ENCODE measurements around the gene TESK2.
A peak's percentile ranks its signal among the peaks of the same experiment; 100 is the strongest.

The TESK2 gene

DNA sequence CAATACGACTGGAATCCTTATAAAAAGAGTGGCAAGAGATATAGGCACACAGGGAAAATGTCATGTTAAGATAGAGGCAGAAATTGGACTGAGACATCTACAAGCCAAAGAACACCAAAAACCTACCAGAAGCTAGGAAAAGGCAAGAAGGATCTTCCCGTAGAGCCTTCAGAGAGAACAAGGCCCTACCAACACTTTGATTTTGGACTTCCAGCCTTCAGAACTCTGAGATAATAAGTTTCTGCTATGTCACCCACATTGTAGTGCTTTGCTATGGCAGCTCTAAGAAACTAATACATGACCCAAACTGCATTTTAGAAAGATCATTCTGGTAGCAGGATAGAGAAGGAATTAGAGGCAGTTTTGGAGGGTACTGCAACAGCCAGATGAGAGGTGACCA is 126.7 kb downstream of the TESK2 start:
- no peak for DNase-seq

DNA sequence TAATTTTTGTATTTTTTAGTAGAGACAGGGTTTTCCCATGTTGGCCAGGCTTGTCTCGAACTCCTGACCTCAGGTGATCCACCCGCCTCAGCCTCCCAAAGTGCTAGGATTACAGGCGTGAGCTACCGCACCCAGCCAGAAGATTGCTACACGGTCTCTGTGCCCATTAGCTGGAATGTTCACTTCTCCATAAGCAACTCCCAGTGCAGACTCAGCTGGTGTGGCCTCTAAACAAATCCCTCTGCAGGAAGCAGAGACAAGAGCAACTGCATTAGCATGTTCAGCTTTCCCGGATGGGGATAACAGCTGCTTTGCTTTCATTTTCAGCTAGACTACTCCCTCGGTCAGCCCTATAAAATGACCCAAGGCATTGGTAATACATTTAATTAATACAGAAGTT is 130.0 kb downstream of the TESK2 start:
- DNase-seq, result peak; percentile 56

DNA sequence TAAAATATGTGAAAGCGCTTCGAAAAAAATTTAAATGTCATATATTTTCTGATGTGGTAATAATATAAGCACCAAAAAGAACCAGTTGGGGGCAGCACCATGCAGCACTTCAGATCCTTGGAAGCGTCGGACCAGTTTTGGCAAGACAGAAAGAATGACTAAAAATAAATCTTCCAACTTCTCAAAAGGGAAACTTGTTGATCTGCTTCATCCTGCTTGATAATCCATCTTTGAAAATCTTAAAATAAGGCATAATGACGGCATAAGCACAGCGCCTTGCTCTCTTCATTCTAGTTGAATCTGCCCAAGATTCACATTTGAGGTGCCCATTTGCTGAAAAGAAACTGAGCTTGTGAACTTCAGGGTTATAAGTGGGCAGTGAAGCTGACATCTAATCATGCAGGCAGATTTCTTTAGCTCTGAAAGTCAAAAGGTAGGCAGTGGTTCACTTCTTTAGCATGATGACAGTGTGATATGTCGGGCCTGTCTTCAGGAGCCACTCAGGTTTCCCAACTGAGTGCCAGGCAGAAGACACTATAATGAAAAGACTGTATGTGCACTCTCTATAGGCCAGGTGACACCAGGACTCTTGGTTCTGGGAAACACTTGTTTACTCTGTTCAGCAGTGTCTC is 131.0 kb downstream of the TESK2 start:
- DNase-seq, result peak; percentile 55

DNA sequence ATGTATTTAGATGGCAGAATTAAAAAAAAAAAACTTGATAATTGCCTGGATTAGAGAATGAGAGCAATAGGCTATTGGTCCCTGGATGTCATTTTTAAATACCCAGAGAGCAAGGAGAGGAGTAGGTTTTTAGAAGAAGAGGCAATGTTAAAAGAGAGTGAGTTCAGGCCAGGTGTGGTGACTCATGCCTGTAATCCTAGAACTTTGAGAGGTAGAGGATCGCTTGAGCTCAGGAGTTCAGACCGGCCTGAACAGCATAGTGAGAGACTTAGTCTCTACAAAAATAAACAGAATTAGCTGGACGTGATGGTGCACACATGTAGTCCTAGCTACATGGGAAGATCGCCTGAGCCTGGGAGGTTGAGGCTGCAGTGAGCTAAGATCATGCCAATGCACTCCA is 134.8 kb downstream of the TESK2 start:
- peak; percentile 29 for DNase-seq

DNA sequence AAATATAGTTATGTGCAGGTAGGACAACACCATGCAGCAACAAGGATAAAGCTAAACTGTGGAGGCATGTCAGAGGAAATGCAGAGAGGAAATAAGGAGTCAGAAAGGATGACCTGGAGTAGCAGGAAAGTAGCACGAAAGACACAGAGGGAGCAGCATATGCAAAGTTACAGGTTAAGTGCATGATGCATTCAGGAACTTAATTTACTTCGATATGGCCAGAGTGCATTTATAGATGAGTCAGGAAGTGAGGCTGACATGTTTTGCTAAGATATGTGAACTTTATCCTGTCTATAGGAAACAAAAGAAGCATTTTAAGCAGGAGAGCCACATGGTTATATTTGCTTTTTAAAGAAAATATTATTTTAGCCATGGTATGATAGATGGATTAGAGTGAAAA is 135.3 kb downstream of the TESK2 start:
- no peak for DNase-seq

DNA sequence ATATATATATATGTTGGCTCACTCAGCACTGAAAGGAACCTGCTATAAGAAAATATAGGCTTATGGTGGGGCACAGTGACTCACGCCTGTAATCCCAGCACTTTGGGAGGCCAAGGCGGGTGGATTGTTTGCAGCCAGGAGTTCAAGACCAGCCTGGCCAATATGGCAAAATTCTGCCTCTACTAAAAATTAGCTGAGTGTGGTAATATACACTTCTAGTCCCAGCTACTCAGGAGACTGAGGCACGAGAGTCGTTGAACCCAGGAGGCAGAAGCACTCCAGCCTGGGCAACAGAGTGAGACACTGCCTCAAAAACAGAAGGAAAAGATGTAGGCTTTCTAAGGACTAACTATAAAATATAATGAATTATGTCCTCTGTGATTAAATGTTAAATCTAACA is 136.1 kb downstream of the TESK2 start:
- no peak for DNase-seq

DNA sequence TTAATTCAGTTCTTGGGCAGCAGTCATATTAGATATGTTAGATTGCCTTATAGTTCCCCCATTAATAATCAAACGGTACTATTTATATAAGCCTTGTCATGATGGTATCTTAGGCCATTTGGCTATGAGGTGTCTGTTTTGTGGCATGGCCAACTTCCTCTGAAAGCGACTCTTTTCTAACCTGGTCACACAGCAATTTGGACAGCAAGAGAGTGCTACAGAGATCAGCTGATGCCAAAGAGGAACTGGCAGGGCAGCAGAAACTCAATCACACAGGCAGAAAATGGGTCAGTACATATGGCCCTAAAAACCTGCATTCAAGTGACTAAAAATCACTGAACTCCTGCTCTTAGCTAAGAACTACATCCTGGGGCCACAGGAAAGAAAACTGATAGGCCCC is 137.3 kb downstream of the TESK2 start:
- no peak for DNase-seq

DNA sequence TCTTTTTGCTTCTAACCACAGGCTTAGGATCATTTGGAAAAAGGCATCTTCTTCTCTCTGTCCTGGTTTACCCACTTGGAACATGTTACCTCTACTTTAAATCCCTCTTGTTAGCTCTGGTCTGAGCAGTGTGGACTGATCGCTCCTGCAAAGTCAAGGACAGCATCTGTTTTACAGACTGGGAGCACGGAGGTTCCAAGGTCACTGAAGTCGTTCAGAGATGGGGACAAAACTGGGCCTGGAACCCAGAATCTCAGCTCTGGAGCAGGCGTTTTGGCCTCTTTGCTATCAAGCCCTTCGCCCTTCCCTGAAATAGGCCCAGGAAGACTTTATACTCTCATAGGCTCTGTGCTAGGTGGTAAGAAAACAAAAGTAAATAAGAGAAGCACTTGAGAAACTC is 139.5 kb downstream of the TESK2 start:
- no peak for DNase-seq

DNA sequence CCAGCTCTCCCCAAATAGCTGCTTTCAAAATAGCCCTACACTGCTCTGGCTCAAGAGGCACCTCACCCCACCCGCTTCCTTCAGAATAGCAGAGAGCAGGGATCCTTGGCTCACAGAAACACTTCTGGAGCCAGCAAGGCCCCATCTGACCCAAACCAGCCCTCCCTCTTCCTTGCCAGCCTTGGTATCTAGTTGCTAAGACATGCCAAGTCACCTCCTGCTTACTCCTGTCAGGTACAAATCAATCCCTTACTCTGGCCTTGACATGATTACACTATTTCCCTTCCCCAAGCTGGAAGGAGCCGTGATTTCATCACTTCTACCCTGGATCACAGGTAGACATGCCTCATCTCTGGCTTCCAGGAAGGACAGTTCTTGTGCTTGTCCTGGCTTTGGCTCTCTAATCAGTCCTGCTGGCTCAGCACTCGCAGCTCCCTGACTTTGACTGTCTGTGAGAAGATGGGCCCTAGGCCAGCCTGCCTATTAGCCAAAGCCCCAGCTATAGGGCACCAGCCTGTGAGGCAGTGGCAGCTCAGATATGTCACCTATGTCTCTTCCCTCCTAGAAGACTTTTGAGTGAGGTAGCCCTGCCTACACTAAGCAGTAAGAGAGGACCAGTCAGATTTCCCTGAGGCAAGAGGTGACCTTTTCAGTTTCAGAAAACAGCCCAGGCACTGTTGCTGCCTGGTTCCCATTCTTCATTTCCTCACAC is 141.8 kb downstream of the TESK2 start:
- no peak for DNase-seq

DNA sequence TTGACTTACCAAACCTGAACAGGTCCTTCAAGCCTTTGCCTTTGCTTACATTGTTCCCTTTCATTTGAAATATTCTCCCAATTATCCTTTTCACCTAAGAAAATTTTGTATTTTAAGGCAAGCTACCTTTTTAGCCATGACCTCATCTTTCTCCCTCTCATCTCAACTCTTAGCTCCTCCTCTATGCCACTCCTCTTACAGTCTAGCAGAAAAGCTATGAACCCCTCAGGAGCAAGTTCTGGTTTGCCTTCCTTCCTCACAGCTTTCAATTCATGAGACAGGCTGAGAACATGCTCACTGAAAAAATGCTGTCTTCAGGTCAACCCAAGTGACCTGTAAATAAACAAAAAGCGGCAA is 142.4 kb downstream of the TESK2 start:
- no peak for DNase-seq

DNA sequence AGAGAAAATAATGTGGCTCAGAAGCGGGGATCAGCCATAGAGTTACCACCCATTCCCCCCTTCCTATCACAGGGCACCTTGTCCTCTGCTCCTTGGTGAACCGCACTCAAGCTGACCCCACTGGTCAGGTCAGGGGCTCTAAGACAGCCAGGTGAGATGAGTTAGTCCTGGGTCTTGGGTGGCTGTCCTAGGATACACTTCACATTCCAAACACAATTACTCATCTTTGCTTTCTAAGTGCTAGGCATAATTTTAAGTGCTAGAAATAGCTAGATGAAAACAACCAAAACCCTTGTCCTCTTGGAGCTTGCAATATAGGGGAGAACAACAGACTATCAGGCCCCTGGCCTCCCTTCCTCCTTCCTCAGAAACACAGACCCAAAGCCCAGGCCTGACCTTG is 142.9 kb downstream of the TESK2 start:
- DNase-seq, result no peak

DNA sequence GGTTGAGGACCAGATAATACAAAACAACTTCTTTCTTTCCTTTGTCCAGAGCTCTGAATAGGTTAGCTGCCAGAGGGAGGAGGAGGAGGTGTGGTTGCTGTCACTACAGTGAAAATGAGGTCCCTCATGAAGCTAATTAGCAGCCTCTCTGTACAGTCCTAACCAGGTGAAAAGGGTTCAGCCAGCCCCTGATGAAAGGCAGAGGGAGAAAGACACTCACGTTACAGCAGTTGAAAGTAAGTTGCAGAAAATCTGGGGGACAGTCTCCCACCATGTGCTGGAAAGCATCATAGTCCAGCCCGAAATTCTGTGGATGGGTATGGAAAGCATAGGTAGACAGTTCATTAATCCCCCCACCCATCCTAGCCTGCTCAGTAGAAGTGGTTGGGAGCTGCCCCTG is 144.5 kb downstream of the TESK2 start:
- no peak for DNase-seq

DNA sequence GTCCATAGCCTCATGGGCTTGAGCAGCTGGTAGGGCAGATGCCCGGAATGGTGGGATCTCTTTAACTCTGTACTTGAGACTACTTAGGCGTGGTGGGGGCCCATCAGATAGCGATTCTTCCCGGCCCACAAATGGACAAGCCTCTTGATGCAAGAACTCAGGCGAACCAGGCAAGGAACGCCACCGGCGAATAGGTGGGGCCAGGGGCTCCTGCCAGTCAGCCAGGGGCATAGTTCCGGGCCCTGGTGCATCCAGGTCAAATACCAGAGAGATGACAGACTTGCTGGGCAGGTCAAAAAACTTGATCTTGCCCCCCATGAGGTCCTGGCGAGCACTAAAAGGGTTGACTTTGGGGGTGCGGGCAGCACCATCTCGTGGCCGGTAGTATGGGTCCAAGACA is 145.9 kb downstream of the TESK2 start:
- no peak for DNase-seq

DNA sequence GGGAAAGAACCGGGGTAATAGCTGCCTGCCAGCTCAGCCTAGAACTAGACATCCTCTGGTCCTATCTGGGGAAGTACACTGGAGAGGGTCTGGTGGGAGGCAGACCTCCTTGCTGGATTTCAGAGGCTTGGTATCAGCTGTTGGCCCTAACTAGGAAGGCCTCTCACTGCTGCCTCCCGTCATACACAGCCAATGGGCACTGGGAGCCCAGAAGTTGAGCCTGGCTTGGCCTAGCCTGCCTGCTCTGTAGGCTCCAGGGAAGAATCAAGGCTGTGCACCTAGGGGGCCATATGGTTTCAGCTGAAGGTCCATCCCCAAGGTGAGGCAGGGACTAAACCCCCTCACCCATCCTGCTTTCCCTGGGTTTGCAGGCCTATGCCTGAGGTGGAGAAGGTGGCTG is 146.5 kb downstream of the TESK2 start:
- DNase-seq, result no peak

DNA sequence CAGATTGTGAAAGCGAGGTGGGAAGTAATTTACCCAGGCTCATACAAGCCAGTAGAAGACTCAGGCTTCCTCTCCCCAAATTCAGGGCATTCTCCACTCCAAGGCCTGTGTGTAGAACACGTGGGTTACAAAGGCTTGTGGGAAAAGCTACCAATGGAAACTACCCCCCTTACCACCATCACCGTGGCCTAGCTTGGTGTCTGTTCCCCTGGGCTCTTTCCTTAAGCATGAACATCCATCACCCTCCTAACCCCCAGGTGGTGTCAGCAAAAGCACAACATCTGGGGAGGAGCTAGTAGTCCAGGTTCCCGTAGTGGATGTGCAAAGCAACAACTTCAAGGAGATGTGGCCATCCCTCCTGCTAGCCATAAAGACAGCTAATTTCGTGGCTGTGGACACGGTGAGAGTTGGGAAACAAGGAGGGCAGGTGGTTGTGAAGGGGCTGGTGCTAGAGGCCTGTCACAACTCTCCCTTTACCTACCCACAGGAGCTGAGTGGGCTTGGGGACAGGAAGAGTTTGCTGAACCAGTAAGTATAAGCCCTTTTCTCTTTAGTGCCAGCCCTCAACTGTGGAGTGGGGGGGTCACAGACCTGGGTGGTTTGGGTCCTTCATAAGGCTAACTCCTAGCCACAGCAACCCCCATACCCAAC is 150.0 kb downstream of the TESK2 start:
- no peak for DNase-seq

DNA sequence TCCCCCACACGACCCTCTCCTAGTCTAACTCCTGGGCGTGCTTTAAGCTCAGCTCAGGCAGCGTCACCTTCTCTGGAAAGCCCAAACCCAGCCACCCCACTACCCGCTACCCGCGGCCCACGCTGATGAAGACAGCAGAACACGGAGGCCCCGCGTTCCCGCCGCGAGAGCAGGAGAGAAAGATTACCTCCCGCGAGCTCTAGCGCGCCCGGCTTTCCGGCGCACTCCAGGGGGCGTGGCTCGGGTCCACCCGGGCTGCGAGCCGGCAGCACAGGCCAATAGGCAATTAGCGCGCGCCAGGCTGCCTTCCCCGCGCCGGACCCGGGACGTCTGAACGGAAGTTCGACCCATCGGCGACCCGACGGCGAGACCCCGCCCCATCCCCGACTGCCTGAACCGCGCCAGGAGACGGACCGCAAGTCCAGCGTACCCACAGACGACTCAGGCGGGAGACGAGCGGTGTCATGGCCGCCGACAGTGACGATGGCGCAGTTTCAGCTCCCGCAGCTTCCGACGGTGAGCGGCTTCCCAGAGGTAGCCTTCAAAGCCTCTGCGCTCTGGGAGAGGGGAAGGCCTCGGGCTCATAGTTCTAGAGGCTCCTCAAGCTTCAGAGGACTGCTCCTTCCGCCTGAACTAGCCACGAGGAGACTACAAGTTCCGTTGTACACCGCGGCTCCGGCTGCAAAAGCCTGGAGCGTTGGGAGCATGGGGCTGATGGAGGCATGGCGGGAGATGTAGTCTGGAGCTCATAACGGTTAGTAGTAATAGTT is 151.0 kb downstream of the TESK2 start, which contains the start of the genes MUTYH and TOE1:
TSS of gene MUTYH (minus strand) at position 652 of the 770 bp plus-strand sequence. CDS start 5,935 bp downstream, outside the sequence.
TSS of gene TOE1 (plus strand) at position 382 of the 770 bp plus-strand sequence. CDS start at position 465, 83 bp downstream.
- peak; percentile 94 for DNase-seq

DNA sequence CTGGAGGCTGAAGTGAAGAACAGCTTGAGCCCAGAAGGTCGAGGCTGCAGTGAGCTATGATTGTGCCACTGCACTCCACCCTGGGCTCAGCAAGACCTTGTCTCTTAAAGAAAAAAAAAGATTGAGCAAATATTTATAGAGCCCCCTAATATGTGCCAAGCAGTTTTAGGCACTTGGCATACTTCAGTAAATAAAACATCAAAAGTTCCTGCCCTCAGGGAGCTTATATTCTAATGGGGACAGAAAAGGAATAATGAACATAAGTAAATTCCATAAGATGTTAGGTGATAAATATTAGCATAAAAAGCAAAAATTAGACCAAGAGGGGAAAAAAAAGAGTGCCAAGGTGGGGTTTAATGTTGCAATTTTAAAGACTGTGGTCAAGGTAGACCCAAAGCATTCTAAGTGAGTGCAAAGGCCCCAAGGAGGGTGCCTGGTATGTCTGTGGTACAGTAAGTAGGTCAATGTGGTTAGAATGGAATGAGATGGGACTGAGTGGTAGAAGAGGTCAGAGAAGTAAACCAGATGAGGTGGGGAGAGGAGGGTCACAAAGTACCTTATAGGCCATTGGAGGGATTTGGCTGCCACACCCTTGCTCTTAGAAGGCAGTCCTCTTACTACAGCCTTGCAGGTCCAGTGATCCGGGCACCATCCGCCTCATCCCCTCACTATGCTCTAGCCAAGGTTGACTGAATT is 153.2 kb downstream of the TESK2 start:
- DNase-seq, result no peak

DNA sequence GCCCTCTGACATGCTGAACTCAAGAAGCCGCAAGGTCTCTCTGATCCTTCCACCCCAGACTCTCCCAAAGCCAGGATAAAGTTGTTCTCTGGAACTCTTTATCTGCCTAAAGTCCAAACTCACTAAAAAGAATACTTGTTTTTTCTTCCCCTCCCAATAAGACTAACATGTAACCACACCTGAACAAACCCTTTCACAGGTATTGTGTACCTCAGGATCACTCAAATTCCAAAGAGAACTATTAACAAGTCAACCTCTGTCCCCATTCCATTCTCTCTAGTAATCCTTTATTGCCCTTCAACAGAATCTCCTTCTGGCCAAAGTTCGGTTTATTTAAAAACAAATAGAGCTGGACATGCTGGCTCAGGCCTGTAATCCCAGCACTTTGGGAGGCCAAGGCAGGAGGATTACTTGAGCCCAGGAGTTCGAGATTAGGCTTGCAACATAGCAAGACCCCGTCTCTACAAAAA is 155.1 kb downstream of the TESK2 start:
- DNase-seq, result no peak

DNA sequence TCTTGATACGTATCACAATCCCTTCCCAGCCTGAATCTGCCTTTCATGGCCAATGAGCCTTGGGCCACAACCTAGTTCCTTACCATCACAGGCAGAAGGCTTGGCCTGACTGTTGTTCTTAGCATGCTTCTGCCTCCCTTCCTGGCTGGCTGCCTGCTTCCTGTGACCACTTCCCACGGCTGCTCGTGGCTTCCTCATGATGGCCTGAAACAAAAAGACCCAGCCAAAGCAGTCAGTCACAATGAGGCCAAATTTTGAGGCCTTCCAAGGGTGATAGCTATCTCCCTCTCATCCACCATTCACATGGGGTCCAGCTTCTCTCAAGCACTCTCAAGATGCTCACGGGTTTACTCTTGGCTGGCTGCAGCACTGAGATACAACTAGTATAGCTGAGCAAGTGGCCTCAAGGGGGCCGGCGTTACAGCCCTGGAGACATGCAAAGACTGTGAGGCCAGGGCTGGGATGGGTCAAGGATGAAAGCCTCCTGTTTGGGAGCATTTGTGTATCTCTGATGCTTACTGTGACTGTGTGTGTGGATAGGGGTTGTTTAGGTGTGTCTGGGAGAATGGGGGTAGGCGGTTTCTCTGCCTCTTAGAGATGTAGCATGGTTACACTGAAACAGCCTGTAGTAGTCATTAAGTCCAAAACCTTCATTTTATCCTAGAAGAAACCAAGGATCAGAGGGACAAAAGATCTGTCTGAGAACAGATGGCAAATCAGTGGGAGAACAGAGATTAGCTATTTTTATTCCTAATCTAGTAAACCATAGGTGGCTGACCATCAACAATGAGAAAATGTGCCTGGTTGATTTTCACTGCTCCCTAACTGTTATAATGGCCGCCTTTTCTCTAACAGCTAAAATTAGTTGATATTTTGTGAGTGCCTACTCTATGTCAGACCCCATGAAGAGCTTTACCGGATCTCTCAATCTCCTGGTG is 156.4 kb downstream of the TESK2 start:
- DNase-seq, result no peak

DNA sequence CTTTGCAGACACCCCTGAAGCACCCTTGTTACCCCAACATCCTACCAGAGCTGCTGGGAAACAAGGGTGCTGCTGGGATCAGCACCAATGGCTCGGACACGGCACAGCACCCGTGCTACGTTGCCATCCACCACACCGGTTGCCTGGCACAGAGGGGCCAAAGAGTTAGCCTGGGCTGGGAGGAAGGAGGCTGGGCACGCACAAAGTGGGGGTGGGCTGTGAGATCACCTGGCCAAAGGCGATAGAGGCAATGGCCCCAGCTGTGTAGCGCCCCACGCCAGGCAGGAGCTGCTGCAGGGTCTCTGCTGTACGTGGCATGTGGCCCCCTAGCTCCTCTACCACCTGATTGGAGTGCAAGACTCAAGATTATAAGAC is 158.6 kb downstream of the TESK2 start:
- DNase-seq, result no peak
